BE2C (cell line): ENCODE data around the gene DNAJB1.

ENCODE experiments used
- DNase-seq: peaks from one replicate; pipeline ENCODE4 v3.0.0-alpha.2; 2020
- H3K27me3 ChIP-seq: fragments of 250-450 bp; sonication (Bioruptor Pico); 2 replicates; pipeline ENCODE4 v1.5.1; 2020; ENCODE audit warnings: mild to moderate bottlenecking
- H3K36me3 ChIP-seq: fragments of 250-450 bp; sonication (Bioruptor Pico); 2 replicates; pipeline ENCODE4 v1.5.1; 2020; ENCODE audit warnings: mild to moderate bottlenecking
- H3K4me1 ChIP-seq: fragments of 250-450 bp; sonication (Bioruptor Pico); 2 replicates; pipeline ENCODE4 v1.5.1; 2020
- H3K4me3 ChIP-seq: 2 replicates; pipeline ENCODE4 v1.5.1; 2011; ENCODE audit warnings: low read depth, low read length
- H3K9me3 ChIP-seq: fragments of 250-450 bp; sonication (Bioruptor Pico); 2 replicates; pipeline ENCODE4 v1.5.1; 2020
- TF ChIP-seq, protein P1 (sequence below): IDR thresholded peaks from 2 replicates; pipeline ENCODE4 v1.5.1; 2012; ENCODE audit warnings: mild to moderate bottlenecking, low read depth, low read length

DNAJB1 gene

DNA sequence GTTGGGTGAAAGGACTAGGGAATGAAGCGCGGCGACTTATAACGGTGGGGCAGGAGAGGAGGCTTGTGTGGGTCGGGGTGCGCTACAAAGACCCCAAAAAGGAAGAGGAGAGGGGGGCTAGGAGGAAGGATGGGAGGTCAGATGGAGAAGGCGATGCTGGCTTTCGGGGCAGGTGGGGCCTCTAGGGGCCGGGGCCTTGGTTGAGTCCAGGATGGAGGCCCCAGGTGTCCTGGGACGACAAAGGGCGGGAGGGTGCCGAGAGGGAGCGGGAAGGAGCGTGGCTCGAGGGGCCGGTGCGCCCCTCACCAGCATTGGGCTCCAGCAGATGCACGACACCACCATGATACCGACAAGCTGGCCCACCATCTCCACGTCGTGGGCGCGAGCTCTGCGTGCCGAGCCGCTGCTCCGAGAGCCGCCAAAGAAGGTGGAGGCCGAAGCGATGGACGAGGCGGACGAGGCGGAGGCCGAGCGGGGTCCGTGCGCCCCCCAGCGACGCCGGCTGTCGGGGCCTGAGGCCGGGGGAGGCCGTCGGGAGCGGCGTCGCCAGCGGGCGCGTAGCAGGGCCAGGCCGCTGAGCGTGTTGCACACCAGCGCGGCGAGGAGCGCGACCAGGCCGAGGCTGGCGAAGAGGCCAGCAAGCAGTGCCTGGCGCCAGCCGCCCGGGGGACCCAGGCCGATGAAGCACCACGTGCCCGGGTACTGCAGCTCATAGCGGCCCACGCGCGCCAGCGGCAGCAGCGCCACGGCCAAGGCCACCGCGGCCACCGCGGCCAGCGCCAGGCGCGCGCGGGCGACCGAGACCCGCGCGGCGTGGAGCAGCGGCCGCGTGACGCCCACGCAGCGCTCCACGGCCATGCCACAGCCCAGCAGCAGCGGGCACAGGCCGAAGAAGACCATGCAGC lies 44.9 kb downstream of the DNAJB1 start:
- TF ChIP-seq, protein P1, sequence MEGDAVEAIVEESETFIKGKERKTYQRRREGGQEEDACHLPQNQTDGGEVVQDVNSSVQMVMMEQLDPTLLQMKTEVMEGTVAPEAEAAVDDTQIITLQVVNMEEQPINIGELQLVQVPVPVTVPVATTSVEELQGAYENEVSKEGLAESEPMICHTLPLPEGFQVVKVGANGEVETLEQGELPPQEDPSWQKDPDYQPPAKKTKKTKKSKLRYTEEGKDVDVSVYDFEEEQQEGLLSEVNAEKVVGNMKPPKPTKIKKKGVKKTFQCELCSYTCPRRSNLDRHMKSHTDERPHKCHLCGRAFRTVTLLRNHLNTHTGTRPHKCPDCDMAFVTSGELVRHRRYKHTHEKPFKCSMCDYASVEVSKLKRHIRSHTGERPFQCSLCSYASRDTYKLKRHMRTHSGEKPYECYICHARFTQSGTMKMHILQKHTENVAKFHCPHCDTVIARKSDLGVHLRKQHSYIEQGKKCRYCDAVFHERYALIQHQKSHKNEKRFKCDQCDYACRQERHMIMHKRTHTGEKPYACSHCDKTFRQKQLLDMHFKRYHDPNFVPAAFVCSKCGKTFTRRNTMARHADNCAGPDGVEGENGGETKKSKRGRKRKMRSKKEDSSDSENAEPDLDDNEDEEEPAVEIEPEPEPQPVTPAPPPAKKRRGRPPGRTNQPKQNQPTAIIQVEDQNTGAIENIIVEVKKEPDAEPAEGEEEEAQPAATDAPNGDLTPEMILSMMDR = no peak
- H3K27me3 ChIP-seq = 0 out of 2 replicates have a peak, but pooled peaks cover 4% of the 10 kb centered on the region
- peaks cover 14% of the 10 kb centered on the region for H3K36me3 ChIP-seq
- H3K4me3 ChIP-seq = no peak overlapping the region
- DNase-seq = no peak
- H3K9me3 ChIP-seq = no peaks in the 10 kb centered on the region
- H3K4me1 ChIP-seq = peaks cover 39% of the 10 kb centered on the region

DNA sequence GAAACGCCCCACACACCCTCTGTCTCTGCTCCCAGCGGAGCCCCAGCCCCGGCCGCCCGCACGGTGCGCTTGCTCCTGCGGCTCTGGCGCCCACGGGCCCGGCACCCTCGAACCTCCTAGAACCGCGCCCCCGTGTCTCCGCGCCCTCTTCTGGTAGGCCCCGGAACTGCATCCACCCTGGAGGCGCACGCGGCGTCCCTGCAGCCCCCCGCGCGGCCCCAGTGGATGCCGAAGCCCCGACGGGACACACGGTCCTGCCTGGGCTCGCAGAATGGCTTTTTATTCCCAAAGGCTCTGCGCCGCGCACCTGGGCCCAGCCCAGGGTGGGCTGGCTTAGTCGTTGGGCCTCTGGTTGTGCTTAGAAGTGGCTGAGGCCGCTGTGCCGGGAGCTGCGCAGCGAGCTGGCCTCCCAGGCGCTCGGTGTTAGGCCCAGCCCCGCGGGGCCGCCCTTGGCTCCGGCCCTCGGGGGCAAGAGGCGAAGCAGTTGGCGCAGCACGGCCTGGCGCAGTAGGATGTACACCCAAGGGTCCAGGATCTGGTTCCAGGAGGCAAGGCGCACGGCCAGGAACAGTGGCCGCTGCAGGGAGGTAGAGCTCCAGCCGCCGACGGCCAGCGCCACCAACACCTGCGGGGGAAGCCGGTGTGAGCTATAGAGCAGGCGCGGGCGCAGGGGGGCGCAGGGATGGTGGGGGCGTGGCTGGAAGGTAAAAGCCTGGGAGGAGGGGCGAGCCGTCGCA lies 45.8 kb downstream of the DNAJB1 start:
- Histone ChIP-seq H3K4me1 (peaks cover 31% of the 10 kb centered on the region), H3K9me3 (no peaks in the 10 kb centered on the region), H3K27me3 (0 out of 2 replicates have a peak, but pooled peaks cover 4% of the 10 kb centered on the region), H3K36me3 (peaks cover 23% of the 10 kb centered on the region), H3K4me3 (peak overlapping the region; percentile 43)
- peak; percentile 85 for DNase-seq
- TF ChIP-seq, protein P1 = peak; percentile 77

DNA sequence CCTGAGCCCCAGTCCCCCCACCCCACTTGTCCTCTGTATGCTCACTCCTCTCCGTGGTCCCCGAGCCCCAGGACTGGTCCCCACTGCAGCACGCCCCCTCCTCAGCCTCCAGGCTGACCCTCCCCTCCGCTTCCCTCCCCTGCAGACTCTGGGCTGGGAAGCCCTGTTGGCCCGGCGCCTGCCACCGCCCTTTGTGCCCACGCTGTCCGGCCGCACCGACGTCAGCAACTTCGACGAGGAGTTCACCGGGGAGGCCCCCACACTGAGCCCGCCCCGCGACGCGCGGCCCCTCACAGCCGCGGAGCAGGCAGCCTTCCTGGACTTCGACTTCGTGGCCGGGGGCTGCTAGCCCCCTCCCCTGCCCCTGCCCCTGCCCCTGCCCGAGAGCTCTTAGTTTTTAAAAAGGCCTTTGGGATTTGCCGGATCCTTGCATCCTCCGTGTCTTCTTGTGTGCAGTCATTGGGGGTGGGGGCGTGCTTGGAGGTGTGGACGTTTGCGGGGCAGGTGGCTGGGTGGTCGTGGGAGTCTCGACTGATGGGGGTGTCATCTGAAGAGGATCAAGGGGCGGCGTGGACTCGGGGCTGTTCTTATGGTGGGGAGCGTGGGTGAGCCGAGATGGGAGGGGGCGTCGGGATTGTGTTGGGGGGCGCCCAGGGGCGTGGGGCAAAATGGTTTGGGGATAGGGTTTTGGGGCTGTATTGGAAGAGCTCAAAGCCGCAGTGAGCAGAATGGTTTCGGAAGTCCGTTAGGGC lies 46.6 kb downstream of the DNAJB1 start:
- peaks cover 23% of the 10 kb centered on the region for H3K4me1 ChIP-seq
- no peak for DNase-seq
- TF ChIP-seq, protein P1 = no peak
- H3K36me3 ChIP-seq = peaks cover 25% of the 10 kb centered on the region
- H3K9me3 ChIP-seq = no peaks in the 10 kb centered on the region
- H3K27me3 ChIP-seq = 0 out of 2 replicates have a peak, but pooled peaks cover 4% of the 10 kb centered on the region
- no peak overlapping the region; the same call in 1 of the 2 replicates for H3K4me3 ChIP-seq

DNA sequence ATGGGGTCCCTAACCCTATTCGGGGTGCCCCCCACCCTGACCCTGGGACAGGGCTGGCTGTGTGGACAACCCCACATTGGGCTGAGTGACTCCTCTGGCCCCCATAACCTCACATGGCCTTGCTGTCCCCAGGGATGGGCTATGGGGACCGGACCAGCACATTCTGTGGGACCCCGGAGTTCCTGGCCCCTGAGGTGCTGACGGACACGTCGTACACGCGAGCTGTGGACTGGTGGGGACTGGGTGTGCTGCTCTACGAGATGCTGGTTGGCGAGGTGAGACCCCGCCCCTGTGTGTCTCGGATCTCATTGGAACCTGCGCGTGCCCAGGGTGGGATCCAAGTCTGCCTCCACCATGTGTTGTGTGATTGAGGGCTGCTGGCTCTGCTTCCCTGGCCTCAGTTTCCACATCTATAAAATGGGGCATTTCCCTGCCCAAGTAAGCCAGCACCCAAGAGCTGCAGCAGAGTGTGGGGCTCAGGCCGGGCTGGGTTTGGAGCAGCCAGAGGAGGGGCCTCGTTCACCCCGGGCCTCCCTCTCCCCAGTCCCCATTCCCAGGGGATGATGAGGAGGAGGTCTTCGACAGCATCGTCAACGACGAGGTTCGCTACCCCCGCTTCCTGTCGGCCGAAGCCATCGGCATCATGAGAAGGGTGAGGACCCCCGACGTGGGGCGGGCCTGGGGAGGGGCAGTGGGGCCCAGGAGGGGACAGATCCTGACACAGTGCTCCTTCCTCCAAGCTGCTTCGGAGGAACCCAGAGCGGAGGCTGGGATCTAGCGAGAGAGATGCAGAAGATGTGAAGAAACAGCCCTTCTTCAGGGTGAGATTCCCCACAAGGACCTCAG lies 47.9 kb downstream of the DNAJB1 start:
- Histone ChIP-seq H3K9me3 (no peaks in the 10 kb centered on the region), H3K4me3 (no peak overlapping the region), H3K27me3 (0 out of 2 replicates have a peak, but pooled peaks cover 4% of the 10 kb centered on the region), H3K4me1 (peaks cover 12% of the 10 kb centered on the region), H3K36me3 (peaks cover 25% of the 10 kb centered on the region)
- TF ChIP-seq, protein P1 = no peak
- no peak for DNase-seq

DNA sequence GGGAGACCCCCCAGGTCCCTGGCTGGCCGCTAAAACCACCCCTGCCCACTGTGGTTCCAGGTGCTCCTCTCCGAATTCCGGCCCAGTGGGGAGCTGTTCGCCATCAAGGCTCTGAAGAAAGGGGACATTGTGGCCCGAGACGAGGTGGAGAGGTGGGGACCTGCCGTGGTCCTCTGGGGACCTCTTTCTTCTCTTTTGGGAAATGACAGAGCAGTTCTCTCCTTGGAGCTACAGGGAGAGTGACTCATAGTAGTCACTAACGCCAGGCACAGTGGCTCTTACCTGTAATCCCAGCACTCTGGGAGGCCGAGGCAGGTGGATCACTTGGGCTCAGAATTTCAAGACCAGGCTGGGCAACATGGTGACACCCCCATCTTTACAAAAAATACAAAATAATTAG lies 50.4 kb downstream of the DNAJB1 start:
- H3K27me3 ChIP-seq = 0 out of 2 replicates have a peak, but pooled peaks cover 4% of the 10 kb centered on the region
- no peak overlapping the region for H3K4me3 ChIP-seq
- peaks cover 32% of the 10 kb centered on the region for H3K36me3 ChIP-seq
- H3K4me1 ChIP-seq = peaks cover 8% of the 10 kb centered on the region
- no peaks in the 10 kb centered on the region for H3K9me3 ChIP-seq
- no peak for DNase-seq
- TF ChIP-seq, protein P1 = peak; percentile 14; the same call in 1 of the 2 replicates
